ENCODE measurements around the gene KPNB1.

DNA sequence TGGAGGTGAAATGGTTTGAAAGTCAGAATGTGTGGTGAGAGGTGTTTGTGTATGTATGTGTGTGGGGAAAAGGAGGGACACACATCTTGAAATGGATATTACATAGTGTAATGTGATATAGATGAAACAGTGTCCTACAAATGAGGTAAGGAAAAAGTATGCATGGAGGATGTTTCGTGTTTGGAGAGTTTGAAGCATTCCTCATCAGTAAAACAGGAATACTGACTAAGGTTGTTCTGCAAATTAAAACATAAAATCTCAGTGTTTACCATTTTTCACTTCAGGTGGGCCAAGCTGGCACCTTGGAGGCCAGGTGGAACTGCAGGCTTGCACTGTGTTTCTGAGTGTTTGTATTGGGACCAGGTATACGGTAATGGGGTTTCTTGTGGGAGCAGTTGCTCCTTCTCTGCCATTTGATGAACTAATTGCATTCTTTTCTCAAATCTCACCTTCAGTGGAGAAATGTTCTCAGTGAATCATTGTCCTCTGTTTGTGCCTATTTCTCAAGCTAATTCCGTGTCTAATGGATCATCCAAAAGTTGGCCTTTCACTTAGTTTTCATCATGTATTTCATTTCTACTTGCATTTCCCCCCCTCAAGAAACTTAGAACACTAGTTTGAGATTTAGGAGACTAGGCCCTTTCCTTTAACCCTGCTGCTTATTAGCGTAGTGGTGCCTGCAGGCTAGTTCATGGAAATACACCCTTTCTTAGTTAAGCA is 36.0 kb downstream of the KPNB1 start:
- TF ChIP-seq BHLHE40 (IDR thresholded peaks at IDR 0.05; ENCODE audit: low read depth, low read length) (no peak), MAFK (IDR thresholded peaks at IDR 0.05; ENCODE audit: low read depth, low read length) (no peak), POLR2A (IDR thresholded peaks at IDR 0.05; ENCODE audit: low read depth, low read length) (no peak)
- TF ChIP-seq, protein P1, sequence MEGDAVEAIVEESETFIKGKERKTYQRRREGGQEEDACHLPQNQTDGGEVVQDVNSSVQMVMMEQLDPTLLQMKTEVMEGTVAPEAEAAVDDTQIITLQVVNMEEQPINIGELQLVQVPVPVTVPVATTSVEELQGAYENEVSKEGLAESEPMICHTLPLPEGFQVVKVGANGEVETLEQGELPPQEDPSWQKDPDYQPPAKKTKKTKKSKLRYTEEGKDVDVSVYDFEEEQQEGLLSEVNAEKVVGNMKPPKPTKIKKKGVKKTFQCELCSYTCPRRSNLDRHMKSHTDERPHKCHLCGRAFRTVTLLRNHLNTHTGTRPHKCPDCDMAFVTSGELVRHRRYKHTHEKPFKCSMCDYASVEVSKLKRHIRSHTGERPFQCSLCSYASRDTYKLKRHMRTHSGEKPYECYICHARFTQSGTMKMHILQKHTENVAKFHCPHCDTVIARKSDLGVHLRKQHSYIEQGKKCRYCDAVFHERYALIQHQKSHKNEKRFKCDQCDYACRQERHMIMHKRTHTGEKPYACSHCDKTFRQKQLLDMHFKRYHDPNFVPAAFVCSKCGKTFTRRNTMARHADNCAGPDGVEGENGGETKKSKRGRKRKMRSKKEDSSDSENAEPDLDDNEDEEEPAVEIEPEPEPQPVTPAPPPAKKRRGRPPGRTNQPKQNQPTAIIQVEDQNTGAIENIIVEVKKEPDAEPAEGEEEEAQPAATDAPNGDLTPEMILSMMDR (conservative IDR thresholded peaks at IDR 0.05; ENCODE audit: low read depth, low read length), result no peak; the same call in 1 of the 2 replicates

Measured in IMR-90 (cell line).